ENCODE measurements around the gene IGF2.
A peak's percentile ranks its signal among the peaks of the same experiment; 100 is the strongest.

The IGF2 gene

DNA sequence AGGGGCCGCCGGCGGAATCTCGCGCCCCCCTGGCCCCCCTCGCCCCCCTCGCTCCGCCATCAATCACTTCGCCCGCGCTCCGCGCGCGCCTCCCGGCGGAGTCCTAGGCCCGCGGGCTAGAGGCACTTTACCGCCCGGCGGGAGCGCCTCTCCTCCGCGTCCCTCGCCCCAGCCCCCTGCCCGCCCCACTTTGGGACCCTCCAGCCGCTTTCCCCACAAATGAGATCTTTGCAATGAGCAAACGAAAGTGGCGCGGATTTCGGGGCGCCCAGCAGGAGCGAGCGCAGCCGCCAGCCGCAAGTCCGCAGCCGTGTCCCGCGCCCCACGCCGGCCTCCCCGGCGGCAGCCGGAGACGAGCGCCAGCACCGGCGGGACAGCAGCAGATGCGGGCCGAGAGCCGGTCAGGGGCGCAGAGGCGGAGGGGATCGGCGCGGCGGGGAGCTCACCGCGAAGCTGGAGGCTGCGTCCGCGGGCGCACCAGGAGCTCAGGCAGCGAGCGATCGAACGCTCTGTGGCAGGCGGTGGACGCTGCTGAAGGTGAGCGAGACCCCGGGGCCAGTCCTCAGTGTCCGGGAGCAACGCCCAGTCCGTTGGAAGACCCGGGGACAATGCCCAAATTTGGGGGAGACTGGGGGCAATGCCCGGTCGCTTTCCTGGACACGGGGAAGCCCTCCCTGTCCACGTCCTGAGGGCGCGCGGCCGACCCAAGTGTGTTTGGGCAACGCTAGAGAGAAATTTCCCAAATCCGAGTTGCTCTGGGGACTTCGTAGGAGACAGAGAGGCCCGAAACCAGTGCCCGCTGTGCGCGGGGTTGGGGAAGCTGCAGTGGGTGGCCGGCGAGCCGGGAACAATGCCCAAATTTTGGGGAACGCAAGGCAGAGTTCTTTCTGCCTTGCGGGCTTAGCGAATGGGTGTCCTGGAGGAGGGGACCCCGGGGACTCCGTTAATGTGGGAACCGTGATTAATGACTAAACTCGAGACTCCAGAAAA is 1.5 kb upstream of the IGF2 start:
- no peak for DNase-seq
- Histone ChIP-seq H3K9me3 (no peaks in the 10 kb centered on the region), H3K4me1 (peaks cover 0 to 51% (median 29%) of the 10 kb centered on the region in 4 donors), H3K27me3 (peaks cover 0 to 98% of the 10 kb centered on the region in 2 donors), H3K27ac (no peak overlapping the region), H3K4me3 (peak overlapping the region in 1 of 2 donors; percentile 4), H3K36me3 (no peaks in the 10 kb centered on the region)
- intact Hi-C loops (cut with DNase I; ENCODE audit: low total_unique reads): no loop called here
- TF ChIP-seq CTCF (IDR thresholded peaks at IDR 0.05): no peak

DNA sequence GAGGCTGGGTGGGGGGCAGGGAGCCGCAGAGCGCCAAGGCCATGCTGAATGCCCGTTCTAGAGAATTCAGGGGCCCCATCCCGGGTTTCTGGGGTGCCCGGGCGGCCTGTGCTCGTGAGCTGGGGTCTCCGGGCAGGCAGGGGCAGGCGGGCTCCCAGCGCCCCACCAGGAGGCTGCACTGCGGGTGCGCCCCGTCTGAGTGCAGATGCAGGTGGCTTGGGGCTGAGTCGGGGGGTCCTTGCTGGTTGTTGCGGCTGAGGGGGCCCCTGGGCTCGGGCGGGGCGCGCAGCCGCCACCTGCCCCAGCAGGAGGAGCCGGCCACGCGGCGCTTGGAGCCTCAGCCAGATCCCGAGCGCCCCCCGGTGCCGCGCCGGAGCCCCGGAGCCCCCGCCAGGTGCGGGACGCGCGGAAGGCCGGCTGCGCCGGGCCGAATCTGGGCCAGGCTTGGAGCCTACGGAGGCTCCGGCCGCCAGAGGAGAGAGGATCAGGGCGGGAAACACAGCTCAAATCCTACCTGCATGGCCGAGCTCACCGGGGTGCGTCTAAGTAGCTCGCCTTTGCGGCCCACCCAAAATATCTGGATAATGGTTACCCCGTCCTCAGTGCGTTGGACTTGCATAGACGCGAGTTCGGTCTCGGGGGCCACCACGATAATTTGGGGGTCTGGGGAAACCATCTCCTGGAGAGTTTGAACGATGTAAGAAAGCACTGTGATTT is 590 bp upstream of the IGF2 start:
- H3K9me3 ChIP-seq: no peaks in the 10 kb centered on the region
- no peak overlapping the region for H3K4me3 ChIP-seq
- DNase-seq: no peak
- H3K36me3 ChIP-seq: no peaks in the 10 kb centered on the region
- no peak overlapping the region for H3K27ac ChIP-seq
- H3K4me1 ChIP-seq: peaks cover 0 to 51% (median 29%) of the 10 kb centered on the region in 4 donors
- TF ChIP-seq CTCF (IDR thresholded peaks at IDR 0.05): no peak
- intact Hi-C loops (cut with DNase I; ENCODE audit: low total_unique reads): no loop called here
- peaks cover 0 to 98% of the 10 kb centered on the region in 2 donors for H3K27me3 ChIP-seq

DNA sequence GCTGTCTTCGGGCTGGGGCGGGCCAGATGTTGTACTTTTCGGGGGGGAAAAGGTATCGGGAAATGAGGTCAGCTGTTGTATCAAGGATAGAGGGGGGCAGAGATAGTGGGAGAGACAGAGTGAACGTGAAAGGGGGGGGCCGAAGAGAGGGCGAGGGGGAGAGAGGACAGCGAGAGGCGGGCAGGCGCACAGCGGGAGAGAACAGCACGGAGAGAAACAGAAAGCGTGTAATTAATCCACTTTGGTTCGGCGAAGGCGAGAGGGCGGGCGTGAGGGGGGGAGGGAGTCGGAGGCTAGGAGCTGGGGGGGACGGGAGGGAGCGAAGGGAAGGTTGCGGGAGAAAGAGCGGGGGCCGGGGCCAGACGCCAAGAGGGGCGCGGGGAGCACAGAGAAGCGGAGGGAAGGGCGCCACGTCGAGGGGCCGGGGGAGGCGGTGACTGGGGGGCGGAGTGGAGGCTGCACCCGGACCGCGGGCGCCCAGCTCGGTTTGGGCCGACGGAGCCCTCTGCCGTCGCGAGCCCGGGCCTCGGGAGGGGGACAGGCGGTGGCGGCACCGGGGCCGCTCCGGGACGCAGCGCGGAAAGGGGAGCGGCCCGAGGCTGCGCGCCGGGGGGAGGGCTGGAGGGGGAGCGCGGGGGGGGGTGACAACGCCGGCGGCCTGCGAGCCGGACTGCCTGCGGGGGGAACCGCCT is 612 bp downstream of the IGF2 start:
- H3K9me3 ChIP-seq: no peaks in the 10 kb centered on the region
- H3K4me1 ChIP-seq: peaks cover 0 to 42% (median 23%) of the 10 kb centered on the region in 4 donors
- H3K27ac ChIP-seq: no peak overlapping the region
- H3K4me3 ChIP-seq: peak overlapping the region; percentile 37 to 41
- no peak for DNase-seq
- no peak for TF ChIP-seq CTCF (IDR thresholded peaks at IDR 0.05)
- H3K27me3 ChIP-seq: peaks cover 0 to 98% of the 10 kb centered on the region in 2 donors
- H3K36me3 ChIP-seq: no peaks in the 10 kb centered on the region
- intact Hi-C loops (cut with DNase I; ENCODE audit: low total_unique reads): no loop called here

DNA sequence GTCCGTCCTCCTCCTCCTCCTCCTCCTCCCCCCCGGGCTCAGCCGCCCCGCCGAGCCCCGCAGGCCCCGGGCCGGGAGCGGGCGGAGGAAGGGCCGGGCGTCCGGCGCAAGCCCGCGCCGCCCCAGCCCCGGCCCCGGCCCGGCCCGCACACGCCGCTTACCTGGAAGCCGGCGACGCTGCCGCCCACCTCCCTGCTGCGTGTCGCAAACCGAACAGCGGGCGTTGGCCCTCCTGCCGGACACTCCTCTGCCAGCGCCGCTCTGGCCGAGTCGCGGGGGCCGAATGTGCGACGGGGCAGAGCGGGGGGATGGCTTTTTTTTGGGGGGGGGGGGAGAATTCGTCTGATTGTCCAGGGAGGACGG is 1.1 kb downstream of the IGF2 start:
- peaks cover 0 to 42% (median 23%) of the 10 kb centered on the region in 4 donors for H3K4me1 ChIP-seq
- peak overlapping the region; percentile 37 to 41 for H3K4me3 ChIP-seq
- DNase-seq: no peak
- intact Hi-C loops (cut with DNase I; ENCODE audit: low total_unique reads): no loop called here
- no peak for TF ChIP-seq CTCF (IDR thresholded peaks at IDR 0.05)
- H3K27me3 ChIP-seq: peaks cover 0 to 98% of the 10 kb centered on the region in 2 donors
- no peaks in the 10 kb centered on the region for H3K9me3 ChIP-seq
- H3K36me3 ChIP-seq: no peaks in the 10 kb centered on the region
- H3K27ac ChIP-seq: no peak overlapping the region
